HG03066 (cell line): ENCODE results near the gene TBC1D17.

Source experiments
- ATAC-seq: cut with Tn5 transposase; IDR thresholded peaks from one replicate; pipeline ENCODE4 v1.9.1; 2021; ENCODE audit warnings: low read depth; ENCODE audit not compliant: unreplicated experiment

The TBC1D17 gene

DNA sequence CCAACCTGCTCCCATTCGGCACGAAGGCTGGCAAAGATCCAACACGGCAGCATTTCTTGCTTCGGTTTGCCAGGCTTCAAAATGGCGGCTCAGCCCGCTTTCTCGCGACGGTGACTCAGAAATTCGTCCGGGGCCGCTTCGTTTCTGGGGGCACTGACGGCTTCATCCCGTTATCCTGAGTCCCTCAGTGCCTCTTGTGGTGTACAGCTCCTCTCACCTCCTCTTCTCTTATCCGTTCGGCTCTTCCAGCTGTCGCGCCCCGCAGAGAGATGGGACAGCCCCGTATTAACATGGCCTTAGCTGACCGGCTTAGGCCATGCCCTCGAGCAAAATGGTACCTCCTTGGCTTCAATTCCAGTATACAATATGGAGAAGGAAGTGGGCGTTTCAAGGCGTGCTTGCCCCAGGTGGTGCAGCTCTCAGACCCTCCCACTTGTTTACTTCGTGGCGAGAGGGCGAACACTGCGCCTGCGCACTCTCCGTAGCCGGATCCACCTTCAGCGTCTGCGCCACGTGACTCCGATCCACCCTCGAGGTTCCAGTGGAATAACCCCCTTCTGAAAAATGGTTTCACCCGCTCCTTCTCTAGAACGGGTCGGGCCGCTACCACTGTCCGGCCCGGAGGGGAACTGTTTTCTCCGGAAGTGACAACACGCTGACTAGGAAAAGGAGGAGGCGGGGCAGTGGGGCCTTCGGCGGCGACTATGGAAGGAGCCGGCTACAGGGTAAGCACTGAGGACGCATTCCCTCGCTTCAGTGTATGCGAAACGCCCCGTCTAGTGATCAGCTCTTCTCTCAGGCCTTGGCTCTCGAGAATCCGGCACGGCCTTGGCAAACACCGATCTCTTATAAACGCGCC lies at the start of gene TBC1D17, which contains the start of gene AKT1S1:
Gene TBC1D17 (plus strand): TSS at position 683 of the 859 bp plus-strand sequence. CDS start 22 bp downstream, at position 705.
Gene AKT1S1 (minus strand): TSS at position 336 of the 859 bp plus-strand sequence. CDS start 4,060 bp downstream, outside the sequence.
- peak; percentile 70 for ATAC-seq

DNA sequence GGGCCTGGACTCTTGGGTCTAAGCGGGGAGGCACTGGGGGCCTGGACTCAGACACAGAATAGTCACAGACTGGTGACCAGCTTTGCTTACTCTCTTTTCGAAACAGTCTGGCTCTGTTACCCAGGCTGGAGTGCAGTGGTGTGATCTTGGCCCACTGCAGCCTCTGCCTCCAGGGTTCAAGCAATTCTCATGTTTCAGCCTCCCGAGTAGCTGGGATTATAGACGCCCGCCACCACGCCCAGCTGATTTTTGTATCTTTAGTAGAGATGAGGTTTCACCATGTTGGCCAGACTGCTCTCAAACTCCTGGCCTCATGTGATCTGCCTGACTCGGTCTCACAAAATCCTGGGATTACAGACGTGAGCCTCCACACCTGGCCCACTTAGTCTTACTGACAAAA lies 48.3 kb upstream of the TBC1D17 start:
- no peak for ATAC-seq

DNA sequence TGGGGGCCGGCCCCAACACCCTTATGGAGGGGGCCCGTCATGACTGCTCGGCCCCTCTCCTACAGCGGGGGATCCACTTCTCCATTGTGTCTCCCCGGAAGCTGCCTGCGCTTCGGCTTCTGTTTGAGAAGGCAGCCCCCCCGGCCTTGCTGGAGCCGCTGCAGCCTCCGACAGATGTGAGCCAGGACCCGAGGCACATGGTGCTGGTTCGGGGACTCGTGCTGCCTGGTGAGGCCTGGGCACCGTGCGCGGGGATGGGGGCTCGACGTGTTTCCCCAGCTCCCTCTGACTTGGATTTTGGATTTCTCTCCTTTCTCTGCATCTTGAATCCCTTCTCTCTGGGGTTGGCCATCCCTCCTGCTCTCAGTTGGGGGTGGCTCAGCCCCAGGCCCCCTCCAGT lies 47.8 kb upstream of the TBC1D17 start:
- no peak for ATAC-seq

DNA sequence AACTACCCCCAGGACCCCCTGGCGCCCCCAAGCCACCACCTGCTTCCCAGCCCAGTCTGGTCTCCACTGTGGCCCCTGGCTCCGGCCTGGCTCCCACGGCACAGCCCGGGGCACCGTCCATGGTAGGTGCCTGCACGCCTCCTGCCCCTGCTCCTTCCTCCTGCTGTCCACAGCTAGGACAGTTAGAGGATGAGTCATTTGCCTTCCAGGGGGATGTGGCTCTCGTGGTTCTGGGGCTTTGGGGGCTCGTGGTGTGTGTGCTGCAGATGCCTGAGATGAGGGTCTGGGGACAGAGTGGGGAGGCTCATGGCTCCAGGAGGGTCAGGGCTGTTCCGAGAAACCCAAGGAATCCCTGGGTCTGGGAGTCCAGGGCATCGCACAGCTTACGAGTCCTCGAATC lies 46.7 kb upstream of the TBC1D17 start:
- ATAC-seq = no peak

DNA sequence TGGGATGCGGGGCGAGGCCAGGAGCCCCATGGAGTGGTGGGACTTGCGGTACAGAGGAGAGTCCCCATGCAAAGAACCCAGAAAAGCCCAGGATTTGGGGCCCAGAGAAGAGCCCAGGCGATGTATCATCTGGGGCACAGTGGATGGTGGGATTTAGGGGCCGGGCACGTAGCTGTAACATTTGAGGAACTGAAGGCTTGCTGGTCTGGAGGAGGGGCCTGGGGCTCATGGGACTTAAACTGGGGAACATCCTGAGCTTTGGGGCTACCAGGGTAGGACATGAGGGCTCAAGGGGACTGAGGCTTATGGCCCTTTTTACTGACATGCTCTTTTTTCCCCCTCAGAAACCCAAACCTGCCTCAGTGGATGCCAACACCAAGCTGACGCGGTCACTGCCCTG lies 45.9 kb upstream of the TBC1D17 start:
- ATAC-seq = no peak

DNA sequence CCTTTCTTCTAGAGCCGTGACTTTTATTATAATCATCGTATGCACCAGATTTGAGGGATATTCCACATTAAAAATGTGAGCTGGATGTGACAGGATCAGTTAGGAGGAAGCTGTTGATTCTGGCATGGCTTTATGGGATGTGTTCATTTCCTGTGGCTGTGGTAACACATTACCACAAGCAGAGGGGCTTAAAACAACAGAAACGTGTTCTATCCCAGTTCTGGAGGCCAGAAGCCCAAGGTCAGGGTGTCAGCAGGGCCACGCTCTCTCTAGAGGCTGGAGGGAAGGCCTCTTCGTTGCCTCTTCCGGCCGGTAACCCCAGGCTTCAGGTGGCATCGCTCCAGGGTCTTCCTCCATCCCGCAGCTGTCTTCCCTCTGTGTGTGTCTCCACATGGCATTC lies 44.9 kb upstream of the TBC1D17 start:
- ATAC-seq = no peak

DNA sequence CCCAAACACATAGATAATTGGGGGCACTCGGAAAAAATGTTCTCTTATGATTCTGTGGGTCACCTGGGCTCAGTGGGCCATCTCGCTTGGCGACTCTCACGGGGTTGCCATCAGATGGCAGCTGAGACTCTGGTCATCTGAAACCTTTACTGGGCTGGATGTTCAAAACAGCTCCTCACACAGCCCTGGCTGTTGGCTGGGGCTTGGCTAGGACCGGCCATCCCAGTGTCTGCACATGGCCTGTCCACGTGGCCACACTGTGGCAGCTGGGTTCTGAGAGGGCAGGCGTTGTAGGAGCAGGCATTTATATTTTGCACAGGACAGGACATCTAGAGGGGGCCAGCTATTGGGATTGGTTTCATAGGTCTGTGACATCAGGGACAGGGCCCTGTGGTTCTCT lies 43.9 kb upstream of the TBC1D17 start:
- ATAC-seq = no peak

DNA sequence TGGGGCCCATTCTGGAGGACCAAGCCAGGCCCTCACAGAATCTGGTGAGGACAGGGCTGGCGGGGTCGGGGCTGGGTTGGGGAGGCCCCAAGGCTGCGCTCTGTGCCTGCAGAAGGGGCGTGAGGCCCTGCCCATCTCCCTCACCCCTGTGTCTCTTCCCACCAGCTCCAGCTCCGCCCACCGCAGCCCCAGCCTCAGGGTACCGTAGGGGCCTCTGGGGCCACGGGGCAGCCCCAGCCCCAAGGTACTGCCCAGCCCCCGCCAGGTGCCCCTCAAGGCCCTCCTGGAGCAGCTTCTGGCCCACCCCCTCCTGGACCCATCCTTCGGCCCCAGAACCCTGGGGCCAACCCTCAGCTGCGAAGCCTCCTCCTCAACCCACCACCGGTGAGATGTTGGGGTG lies 41.9 kb upstream of the TBC1D17 start:
- ATAC-seq = no peak

DNA sequence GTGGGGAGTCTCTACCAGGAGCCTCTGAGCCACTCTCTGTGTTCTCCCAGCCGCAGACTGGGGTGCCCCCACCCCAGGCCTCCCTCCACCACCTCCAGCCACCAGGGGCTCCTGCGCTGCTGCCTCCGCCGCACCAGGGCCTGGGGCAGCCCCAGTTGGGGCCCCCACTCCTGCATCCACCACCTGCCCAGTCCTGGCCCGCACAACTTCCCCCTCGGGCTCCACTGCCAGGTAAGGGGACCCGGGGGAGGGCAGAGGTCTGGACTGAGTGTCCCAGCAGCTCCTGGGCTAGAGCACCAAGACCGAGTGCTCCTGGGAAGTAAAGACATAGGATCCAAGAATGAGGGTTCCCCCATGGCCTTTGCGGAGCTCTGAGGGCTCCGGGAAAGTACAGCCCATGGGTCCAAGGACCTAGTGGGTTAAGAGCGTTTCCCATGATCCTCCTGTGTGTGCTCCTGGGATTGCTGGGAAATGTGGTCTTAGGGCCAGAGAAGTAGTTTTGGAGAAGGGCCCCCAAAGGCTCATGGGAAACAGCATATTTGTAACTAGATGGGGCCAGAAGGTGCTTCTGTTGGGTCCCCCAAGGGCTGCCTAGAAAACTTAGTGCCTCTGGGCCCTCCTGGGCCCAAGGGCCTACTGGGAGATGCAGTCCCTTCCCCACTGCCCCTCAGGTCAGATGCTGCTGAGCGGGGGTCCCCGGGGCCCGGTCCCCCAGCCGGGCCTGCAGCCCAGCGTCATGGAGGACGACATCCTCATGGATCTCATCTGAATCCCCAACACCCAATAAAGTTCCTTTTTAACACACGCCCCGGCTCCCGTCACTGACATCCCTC lies 41.1 kb upstream of the TBC1D17 start:
- ATAC-seq = no peak

DNA sequence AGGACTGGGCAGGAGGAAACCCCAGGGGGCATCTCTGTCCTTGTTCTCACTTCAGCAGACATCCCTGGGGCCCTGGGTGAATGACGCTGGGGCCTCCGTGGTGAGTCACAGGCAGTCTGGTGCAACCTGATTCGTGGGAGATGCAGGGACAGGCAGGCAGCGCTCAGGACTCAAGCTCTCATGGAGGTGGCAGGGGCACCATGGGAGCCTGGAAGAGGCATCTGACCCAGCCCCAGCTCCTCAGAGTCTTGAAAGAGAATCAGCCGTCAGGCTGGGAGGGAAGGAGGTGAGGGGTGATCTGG lies 40.5 kb upstream of the TBC1D17 start:
- no peak for ATAC-seq

DNA sequence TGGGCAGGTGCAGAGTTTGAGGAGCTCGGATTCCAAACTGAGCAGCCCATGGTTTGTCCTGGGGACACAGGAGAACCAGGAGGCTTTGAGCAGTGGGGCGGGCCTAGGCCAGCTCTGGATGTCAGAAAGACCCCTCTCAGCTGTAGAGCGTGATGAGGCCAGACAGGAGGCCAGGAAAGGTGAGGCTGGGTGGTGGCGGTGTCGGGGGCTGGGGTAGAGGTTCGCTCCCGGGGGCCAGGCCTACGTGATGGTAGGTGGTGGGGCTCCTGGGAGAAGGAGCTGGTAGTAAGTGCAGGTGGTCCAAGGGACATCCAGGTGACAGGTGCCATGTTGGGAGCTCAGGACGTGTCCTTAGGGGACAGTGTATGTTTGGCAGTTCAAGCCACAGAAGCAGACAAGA lies 40.1 kb upstream of the TBC1D17 start:
- ATAC-seq = no peak

DNA sequence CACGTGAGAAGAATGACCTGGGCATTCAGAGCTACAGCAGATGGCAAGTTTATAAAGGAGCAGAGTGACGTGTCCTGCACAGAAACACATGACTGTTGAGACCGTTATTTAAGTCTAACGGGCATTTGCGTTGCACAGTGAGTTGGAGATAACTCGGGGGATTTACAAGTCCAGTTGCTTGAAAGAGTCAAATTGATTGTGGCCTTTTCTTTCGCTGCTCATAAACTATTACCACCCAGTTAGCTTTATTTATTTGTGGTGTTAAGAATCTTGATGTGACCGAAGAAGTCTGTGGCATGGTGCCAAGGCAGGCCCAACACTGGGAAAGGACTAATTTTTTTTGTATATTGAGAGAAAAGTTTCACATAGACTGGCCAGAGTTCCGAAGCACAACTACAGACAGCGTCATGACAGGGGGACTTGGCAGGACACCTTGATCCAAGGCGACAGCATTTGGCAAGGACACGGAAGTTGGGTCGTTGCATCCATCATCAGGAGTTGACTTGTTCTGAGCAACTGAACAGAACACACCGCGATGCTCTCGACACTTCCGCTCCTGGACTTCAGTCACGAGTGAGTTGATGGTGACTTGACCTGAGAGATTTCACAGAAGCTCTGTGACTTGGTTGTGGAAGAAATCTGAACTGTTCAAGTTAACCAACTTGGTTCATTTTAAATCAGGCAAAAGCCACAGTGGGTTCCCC lies 38.5 kb upstream of the TBC1D17 start:
- no peak for ATAC-seq

DNA sequence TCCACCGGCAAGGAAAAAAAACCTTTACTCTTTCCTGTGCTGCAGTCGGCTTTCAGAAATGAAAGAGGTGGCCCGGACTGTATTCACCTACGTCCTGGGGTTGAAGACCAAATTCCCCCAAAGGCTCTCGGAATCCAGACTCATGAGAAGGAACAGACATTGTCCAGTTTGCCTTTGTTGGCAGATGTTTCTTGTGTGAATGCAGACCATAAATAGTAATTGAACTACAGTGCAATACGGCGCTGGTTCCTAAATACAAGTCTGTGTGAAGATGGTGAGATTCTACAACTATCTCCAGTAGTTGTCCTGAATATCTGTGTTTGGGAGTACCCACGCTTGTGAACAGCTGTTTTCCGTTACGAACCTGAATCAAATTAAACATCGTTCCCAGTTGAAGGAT lies 37.8 kb upstream of the TBC1D17 start:
- ATAC-seq = no peak

DNA sequence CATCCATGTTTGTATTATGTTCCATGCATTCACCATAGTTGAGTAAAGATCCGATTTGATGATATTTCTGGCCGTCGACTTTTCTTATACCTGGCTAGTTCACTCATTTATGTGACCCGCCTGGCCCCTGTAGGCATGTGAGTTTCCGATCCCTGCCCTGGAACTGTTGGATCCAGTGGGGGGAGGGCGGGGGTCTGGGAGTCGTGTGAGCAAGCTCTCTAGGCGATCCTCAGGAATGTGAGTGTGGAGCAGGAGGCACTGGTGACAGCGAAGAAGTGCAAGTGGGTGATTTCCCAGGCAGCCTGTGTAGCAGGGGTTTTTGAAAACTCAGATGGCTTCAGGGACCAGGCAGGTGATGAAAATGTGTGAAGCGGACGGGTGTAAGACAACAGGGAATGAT lies 37.2 kb upstream of the TBC1D17 start:
- ATAC-seq = no peak

DNA sequence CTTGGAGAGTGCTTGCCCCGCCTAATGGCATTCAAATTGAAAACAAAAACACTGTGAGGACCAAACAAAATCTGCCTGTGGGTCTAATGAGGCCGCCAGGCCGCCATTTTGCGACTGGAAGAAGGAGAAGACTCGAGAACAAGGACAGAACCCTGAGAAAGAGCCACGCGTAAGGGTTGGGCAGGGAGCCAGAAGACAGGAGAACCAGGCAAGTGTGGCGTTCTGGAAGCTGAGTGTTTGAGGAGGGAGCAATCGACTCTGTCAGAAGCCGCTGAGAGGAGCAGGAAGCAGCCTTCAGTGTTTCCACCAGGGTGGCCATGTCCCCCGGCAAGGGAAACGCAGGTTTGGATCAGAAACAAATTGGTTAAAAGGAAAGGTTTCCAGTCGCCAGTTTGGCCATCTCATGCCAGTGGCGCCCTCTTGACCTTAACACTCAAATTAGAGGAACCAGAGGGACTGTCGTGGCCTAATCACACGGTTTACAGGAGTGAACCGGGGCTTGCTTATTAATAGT lies 36.7 kb upstream of the TBC1D17 start:
- no peak for ATAC-seq

DNA sequence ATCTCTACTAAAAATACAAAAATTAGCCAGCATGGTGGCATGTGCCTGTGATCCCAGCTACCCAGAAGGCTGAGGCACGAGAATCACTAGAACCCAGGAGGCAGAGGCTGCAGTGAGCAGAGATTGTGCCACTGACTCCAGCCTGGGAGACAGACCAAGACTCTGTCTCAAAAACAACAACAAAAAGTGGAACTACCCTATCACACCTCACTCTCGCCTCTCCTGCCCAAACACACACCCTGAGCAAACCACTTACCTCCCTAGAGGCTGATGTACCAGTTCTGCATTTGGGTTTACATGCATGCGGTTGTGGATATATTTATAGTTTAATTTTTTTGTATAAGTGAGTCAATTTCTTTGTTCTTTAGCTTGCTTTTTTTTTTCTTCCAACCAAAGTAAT lies 34.2 kb upstream of the TBC1D17 start:
- ATAC-seq = no peak

DNA sequence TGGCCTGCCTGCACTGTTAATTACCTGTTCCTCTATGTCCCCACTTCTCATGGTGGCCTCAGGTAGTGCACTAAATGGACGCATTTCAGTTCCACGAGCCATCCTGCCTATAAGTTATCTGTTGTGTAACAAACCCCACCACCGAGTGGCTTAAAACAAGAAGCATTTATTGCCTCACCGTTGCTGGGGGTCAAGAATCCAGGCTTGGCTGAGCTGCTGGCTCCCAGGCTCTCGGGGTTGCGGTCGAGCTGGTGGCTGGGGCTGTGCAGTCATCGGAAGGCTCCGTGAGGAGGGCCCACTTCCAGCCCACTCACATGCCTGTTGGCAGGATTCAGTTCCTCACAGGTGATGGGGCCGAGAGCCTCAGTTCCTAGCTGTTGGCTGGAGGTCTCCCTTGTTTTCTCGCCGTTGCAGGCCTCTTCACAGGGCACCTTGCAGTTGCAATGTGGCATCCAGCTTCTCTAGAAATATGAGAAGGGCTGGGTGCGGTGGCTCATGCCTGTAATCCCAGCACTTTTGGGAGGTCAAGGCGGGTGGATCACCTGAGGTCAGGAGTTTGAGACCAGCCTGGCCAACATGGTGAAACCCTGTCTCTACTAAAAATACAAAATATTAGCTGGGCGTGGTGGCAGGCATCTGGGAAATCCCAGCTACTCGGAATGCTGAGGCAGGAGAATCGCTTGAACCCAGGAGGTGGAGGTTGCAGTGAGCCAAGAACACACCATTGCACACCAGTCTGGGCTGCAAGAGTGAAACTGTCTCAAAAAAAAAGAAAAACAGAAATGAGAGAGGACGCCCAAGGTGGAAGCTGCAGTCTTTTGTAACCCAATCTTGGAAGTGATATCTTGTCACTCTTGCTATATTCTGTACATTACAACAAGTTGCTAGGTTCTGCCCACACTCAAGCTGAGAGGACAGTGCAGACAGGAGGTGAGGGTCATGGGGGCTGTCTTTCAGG lies 33.1 kb upstream of the TBC1D17 start:
- no peak for ATAC-seq

DNA sequence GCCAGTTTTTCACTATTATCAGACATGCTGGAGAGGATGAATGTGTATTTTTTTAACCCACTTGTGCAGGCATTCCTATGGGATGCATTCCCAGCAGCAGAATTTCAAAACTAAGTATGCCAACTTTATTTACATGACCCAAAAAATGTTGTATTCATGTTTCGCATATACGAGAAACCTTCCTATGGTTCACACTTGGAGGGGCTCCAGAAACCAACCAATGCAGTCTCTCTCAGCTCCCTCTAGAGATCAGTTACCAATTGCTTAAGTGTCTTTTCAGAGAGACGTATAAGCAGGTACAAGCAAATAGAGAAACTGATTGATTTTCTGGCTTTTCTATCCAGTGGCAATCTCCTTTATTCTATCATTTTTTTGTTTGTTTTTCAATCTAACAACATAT lies 32.1 kb upstream of the TBC1D17 start:
- ATAC-seq = no peak

DNA sequence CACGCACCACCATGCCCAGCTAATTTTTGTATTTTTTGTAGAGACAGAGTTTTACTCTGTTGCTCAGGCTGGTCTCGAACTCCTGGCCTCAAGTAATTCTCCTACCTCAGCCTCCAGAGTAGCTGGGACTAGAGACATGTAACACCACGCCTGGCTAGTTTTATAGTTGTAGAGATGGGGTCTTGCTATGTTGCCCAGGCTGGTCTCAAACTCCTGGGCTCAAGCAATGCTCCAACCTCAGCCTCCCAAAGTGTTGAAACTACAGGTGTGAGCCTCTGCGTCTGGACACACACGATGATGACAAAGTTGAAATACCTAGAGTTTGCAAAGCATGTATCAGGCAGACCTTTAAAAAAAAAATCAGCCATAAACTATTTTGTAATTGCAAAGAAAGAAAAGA lies 31.1 kb upstream of the TBC1D17 start:
- ATAC-seq = no peak
